CD14-positive monocyte (primary cell): ENCODE data around the gene LSM10. TPM values are rescaled to one million over a fixed set of nuclear protein-coding genes. Genes with fewer than 3 reads are reported as not detected.
A peak's percentile ranks its signal among the peaks of the same experiment; 100 is the strongest.

ENCODE experiments used
- DNase-seq, 3 donors: peaks; one replicate each; pipeline ENCODE4 v3.0.0-alpha.2; 2011 to 2022
- H2AFZ ChIP-seq: 2 replicates; pipeline ENCODE4 v1.6.0; 2012; ENCODE audit warnings: mild to moderate bottlenecking, low read depth, low read length, inconsistent platforms; ENCODE audit not compliant: insufficient read depth, poor library complexity, severe bottlenecking
- H3K27ac ChIP-seq, 2 donors: 1 replicate in 1 of 2; 2 replicates in 1 of 2; pipeline ENCODE4 v1.5.1; 2012 to 2013; ENCODE audit warnings: low read length in 2 of 2, control low read depth in 1 of 2, inconsistent platforms in 1 of 2, low read depth in 1 of 2, mild to moderate bottlenecking in 1 of 2
- H3K27me3 ChIP-seq, 2 donors: one replicate each; pipeline versions ENCODE4 v1.6.0 to v1.6.1; 2011 to 2013; ENCODE audit warnings: low read length in 2 of 2; ENCODE audit not compliant: control insufficient read depth in 2 of 2, insufficient read depth in 2 of 2
- H3K36me3 ChIP-seq, 2 donors: replicated peaks in 1 of 2; 1 replicate in 1 of 2; 2 replicates in 1 of 2; pipeline versions ENCODE4 v1.5.1 to v1.6.1; 2012 to 2013; ENCODE audit warnings: low read length in 2 of 2, control low read depth in 1 of 2, inconsistent platforms in 1 of 2, mild to moderate bottlenecking in 1 of 2; ENCODE audit not compliant: insufficient read depth in 2 of 2, control insufficient read depth in 1 of 2
- H3K4me1 ChIP-seq, 2 donors: 1 replicate in 1 of 2; 2 replicates in 1 of 2; pipeline versions ENCODE4 v1.5.1 to v1.6.1; 2012 to 2013; ENCODE audit warnings: low read length in 2 of 2, control low read depth in 1 of 2, inconsistent platforms in 1 of 2, mild to moderate bottlenecking in 1 of 2, moderate library complexity in 1 of 2; ENCODE audit not compliant: insufficient read depth in 2 of 2, control insufficient read depth in 1 of 2
- H3K4me2 ChIP-seq: replicated peaks from 2 replicates; pipeline ENCODE3; 2012; ENCODE audit warnings: low read length, moderate library complexity, mild to moderate bottlenecking; ENCODE audit not compliant: poor library complexity, severe bottlenecking; ENCODE audit errors: extremely low read depth
- H3K4me3 ChIP-seq, 3 experiments: fragments of 200-600 bp in 1 of 3; sonication (generic) in 1 of 3; replicated peaks in 1 of 3; 1 replicate in 2 of 3; 2 replicates in 1 of 3; pipeline ENCODE4 v1.5.1; 2011 to 2013; ENCODE audit warnings: low read length in 3 of 3, mild to moderate bottlenecking in 3 of 3, control low read depth in 2 of 3, low read depth in 2 of 3, inconsistent platforms in 1 of 3, moderate library complexity in 1 of 3
- H3K79me2 ChIP-seq: 2 replicates; pipeline ENCODE4 v1.6.0; 2012; ENCODE audit warnings: mild to moderate bottlenecking, control low read depth, inconsistent platforms, low read length, moderate library complexity; ENCODE audit not compliant: insufficient read depth
- H3K9ac ChIP-seq: 2 replicates; pipeline ENCODE4 v1.6.0; 2017; ENCODE audit warnings: low read length, mild to moderate bottlenecking; ENCODE audit not compliant: insufficient read depth, poor library complexity, severe bottlenecking
- H3K9me3 ChIP-seq, 2 donors: replicated peaks in 1 of 2; 1 replicate in 1 of 2; 2 replicates in 1 of 2; pipeline versions ENCODE4 v1.5.1 to v1.6.1; 2012 to 2013; ENCODE audit warnings: low read length in 2 of 2, control low read depth in 1 of 2; ENCODE audit not compliant: control insufficient read depth in 1 of 2, insufficient read depth in 1 of 2
- H4K20me1 ChIP-seq: 2 replicates; pipeline ENCODE4 v1.6.0; 2012; ENCODE audit warnings: mild to moderate bottlenecking, low read length, control low read depth, moderate library complexity; ENCODE audit not compliant: insufficient read depth
- H3K27ac Mint-ChIP-seq, 7 donors: one replicate each; pipeline ENCODE4 v1.8.0; 2020; ENCODE audit warnings: mild to moderate bottlenecking in 7 of 7, mixed read lengths in 7 of 7, moderate library complexity in 6 of 7, inconsistent platforms in 2 of 7
- H3K27me3 Mint-ChIP-seq, 3 donors: one replicate each; pipeline ENCODE4 v1.8.0; 2021 to 2022; ENCODE audit warnings: low read depth in 3 of 3, mild to moderate bottlenecking in 3 of 3, mixed read lengths in 3 of 3, moderate library complexity in 3 of 3, inconsistent platforms in 1 of 3
- H3K36me3 Mint-ChIP-seq, 2 donors: one replicate each; pipeline ENCODE4 v1.8.0; 2020; ENCODE audit warnings: mixed read lengths in 2 of 2, inconsistent platforms in 1 of 2, mild to moderate bottlenecking in 1 of 2
- H3K4me1 Mint-ChIP-seq: one replicate; pipeline ENCODE4 v1.8.0; 2020; ENCODE audit warnings: mild to moderate bottlenecking, mixed read lengths
- H3K4me3 Mint-ChIP-seq, 2 donors: one replicate each; pipeline ENCODE4 v1.8.0; 2020; ENCODE audit warnings: mild to moderate bottlenecking in 2 of 2, mixed read lengths in 2 of 2, moderate library complexity in 1 of 2
- H3K9me3 Mint-ChIP-seq, 7 donors: one replicate each; pipeline ENCODE4 v1.8.0; 2020 to 2022; ENCODE audit warnings: mixed read lengths in 7 of 7, mild to moderate bottlenecking in 6 of 7, moderate library complexity in 6 of 7, inconsistent platforms in 2 of 7
- CTCF ChIP-seq: fragments of 200-600 bp; IDR thresholded peaks from one replicate; pipeline ENCODE4 v1.8.0; 2022; ENCODE audit warnings: antibody characterized with exemption, mild to moderate bottlenecking
- WGBS: methylation state at CpG from one replicate; pipeline ENCODE4 v1.1.5; 2013; ENCODE audit warnings: missing lambda C conversion rate; ENCODE audit not compliant: insufficient coverage; 5-methylcytosine and 5-hydroxymethylcytosine counted together
- intact Hi-C, 2 donors: fragments of 100-400 bp; cut with micrococcal nuclease; formaldehyde crosslinking; loops; one replicate each; pipeline versions ENCODE4 v1.15.0 to v1.15.1; 2023
- polyA plus RNA-seq, 3 donors: library from polyadenylated mRNA; depleted of rRNA in 1 of 3; unstranded in 2 of 3; stranded (reverse) in 1 of 3; fragments of 300-500 nt in 2 of 3; fragments of >200 nt in 1 of 3; fragmentation: Illumina TruSeq in 2 of 3; gene quantifications; 1 replicate in 2 of 3; 2 replicates in 1 of 3; pipeline ENCODE4 v1.2.3, GENCODE V29; 2012 to 2021

The LSM10 gene
- polyA plus RNA-seq, 3 donors = 91.4 to 234 (median 224) TPM

DNA sequence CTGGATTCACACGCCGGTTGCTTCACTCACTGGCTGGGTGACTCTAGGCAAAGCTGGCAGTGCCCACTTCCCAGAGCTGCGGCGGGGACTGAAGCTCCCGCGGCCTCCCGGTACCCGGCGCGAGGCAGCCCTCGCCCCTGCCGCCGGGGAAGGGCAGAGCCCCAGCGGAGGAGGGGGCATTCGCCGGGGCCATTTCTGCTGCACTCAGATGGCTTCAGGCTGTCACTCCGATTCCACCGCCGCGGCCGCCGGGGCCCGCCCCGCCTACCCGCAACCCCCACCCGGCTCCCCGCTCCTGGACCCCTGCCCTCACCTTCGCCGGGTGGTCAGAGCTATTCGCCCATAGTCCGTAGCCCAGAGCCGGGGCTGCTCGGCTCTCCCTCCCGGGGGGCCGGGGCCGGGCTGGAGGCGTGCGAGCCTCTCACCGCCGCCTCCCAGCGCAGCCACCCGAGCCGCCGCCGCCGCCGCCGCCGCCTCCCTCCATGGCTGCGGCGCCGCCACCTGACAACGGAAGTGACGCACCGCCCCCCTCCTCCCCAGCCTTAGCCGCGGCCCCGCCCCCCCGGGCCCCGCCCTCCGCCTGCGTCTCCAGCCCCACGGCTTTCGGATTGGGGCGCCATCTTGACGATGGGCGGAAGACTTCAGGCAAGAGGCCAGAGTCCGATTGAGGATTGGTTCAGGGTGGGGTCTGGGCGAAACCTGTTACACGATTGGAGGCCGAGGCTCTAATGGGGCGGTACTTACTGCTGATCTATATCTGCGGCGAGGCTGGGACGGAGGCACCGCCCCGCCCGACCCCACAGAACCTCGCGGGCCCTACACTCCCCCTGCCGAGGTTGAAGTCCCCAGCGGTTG lies 12.1 kb downstream of the LSM10 start, which contains the start of gene STK40:
STK40 (minus strand) TSS at position 515 of the 855 bp plus-strand sequence. CDS start 24,592 bp downstream, outside the sequence.
- H3K4me1 Mint-ChIP-seq = peaks cover 73% of the 10 kb centered on the region
- peaks cover 36 to 40% of the 10 kb centered on the region in 2 donors for H3K36me3 Mint-ChIP-seq
- peak within 1 kb of the TSS; percentile 74 for H3K4me2 ChIP-seq
- peak; percentile 98 to 99 (median 98) for DNase-seq
- H3K27me3 ChIP-seq = no peaks in the 10 kb centered on the region
- H2AFZ ChIP-seq = no peak within 1 kb of the TSS
- H3K9me3 Mint-ChIP-seq = no peaks in the 10 kb centered on the region
- peaks cover 37% of the 10 kb centered on the region for H4K20me1 ChIP-seq
- intact Hi-C loops = loop anchor here in 1 of 2 donors (1.0 kb wide), 1 partner anchor 12 kb away; the partner anchor contains the start of gene LSM10
- peaks cover 58 to 69% of the 10 kb centered on the region in 2 donors for H3K4me1 ChIP-seq
- peak within 1 kb of the TSS; percentile 69 to 89 (median 85) for H3K4me3 ChIP-seq
- peak within 1 kb of the TSS; percentile 92 to 100 for H3K27ac ChIP-seq
- peaks cover 0 to 18% of the 10 kb centered on the region in 2 donors for H3K36me3 ChIP-seq
- peak within 1 kb of the TSS; percentile 96 to 97 for H3K4me3 Mint-ChIP-seq
- H3K27me3 Mint-ChIP-seq = peaks cover 0 to 4% (median 0%) of the 10 kb centered on the region in 3 donors
- H3K9me3 ChIP-seq = no peaks in the 10 kb centered on the region
- 0% methylated on average over 49 of the region's 82 CpGs for WGBS
- peak within 1 kb of the TSS; percentile 99 to 100 (median 100) for H3K27ac Mint-ChIP-seq
- TF ChIP-seq CTCF = no peak
- peak within 1 kb of the TSS; percentile 99 for H3K9ac ChIP-seq
- peaks cover 63% of the 10 kb centered on the region for H3K79me2 ChIP-seq

- peak overlapping the region; percentile 74 for H3K4me2 ChIP-seq
- TF ChIP-seq CTCF = no peak
- no peaks in the 10 kb centered on the region for H3K9me3 Mint-ChIP-seq
- DNase-seq = peak; percentile 38 to 46 (median 44)
- H3K27ac Mint-ChIP-seq = peak overlapping the region; percentile 95 to 100 (median 97)
- no peak overlapping the region for H2AFZ ChIP-seq
- H3K27me3 ChIP-seq = no peaks in the 10 kb centered on the region
- H3K4me1 Mint-ChIP-seq = peaks cover 73% of the 10 kb centered on the region
- peak overlapping the region; percentile 92 to 100 for H3K27ac ChIP-seq
- peaks cover 0 to 17% of the 10 kb centered on the region in 2 donors for H3K36me3 ChIP-seq
- H3K36me3 Mint-ChIP-seq = peaks cover 39 to 41% of the 10 kb centered on the region in 2 donors
- WGBS = under 1% methylated on average over 22 of the region's 25 CpGs
- peak overlapping the region; percentile 99 for H3K9ac ChIP-seq
- no peaks in the 10 kb centered on the region for H3K9me3 ChIP-seq
- H3K4me1 ChIP-seq = peaks cover 49 to 63% of the 10 kb centered on the region in 2 donors
- H3K27me3 Mint-ChIP-seq = peaks cover 0 to 4% (median 0%) of the 10 kb centered on the region in 3 donors
- peaks cover 45% of the 10 kb centered on the region for H4K20me1 ChIP-seq
- intact Hi-C loops = no loop called here
- H3K79me2 ChIP-seq = peaks cover 72% of the 10 kb centered on the region
- H3K4me3 Mint-ChIP-seq = peak overlapping the region; percentile 96 to 97
- H3K4me3 ChIP-seq = peak overlapping the region; percentile 69 to 89 (median 85)
These were observed 12.9 kb downstream of the LSM10 start for GRCh38 chr1:36384542-36385409.
